GM23338 (cell line): ENCODE results near the gene DCANP1. TPM values are rescaled to one million over a fixed set of nuclear protein-coding genes. Genes with fewer than 3 reads are reported as not detected.

ENCODE experiments used
- ATAC-seq: fragments of 200-7000 bp; cut with Tn5 transposase; 3 replicates; pipeline ENCODE4 v1.9.1; 2020
- DNase-seq: peaks from one replicate; pipeline ENCODE4 v3.0.0-alpha.2; 2015; ENCODE audit warnings: low spot score
- H2AFZ ChIP-seq: fragments of 200-600 bp; sonication (generic); 2 replicates; pipeline ENCODE4 v1.8.0; 2016; ENCODE audit warnings: antibody characterized with exemption, mild to moderate bottlenecking, moderate library complexity
- H3F3A ChIP-seq: fragments of 200-600 bp; sonication (generic); replicated peaks from 2 replicates; pipeline ENCODE4 v1.8.0; 2017; ENCODE audit warnings: antibody characterized with exemption, mixed run types, low read depth
- H3K27ac ChIP-seq: fragments of 200-600 bp; sonication (generic); 2 replicates; pipeline ENCODE4 v1.6.1; 2016; ENCODE audit warnings: low read depth
- H3K27me3 ChIP-seq: fragments of 200-600 bp; sonication (generic); 2 replicates; pipeline ENCODE4 v1.8.0; 2016; ENCODE audit warnings: mild to moderate bottlenecking, mixed run types, moderate library complexity; ENCODE audit not compliant: insufficient read depth
- H3K36me3 ChIP-seq: fragments of 200-600 bp; sonication (generic); 2 replicates; pipeline ENCODE4 v1.8.0; 2016; ENCODE audit warnings: mild to moderate bottlenecking; ENCODE audit not compliant: insufficient read depth
- H3K4me1 ChIP-seq: fragments of 200-600 bp; sonication (generic); 2 replicates; pipeline ENCODE4 v1.8.0; 2016; ENCODE audit warnings: mild to moderate bottlenecking, moderate library complexity; ENCODE audit not compliant: insufficient read depth
- H3K4me2 ChIP-seq: fragments of 200-600 bp; sonication (generic); 2 replicates; pipeline ENCODE4 v1.7.1; 2017; ENCODE audit warnings: mixed run types
- H3K4me3 ChIP-seq: fragments of 200-600 bp; sonication (generic); 2 replicates; pipeline ENCODE4 v1.6.1; 2016; ENCODE audit warnings: mixed run types
- H3K79me2 ChIP-seq: fragments of 200-600 bp; sonication (generic); replicated peaks from 2 replicates; pipeline ENCODE4 v1.8.0; 2017; ENCODE audit warnings: mild to moderate bottlenecking; ENCODE audit not compliant: insufficient read depth
- H3K9me2 ChIP-seq: fragments of 200-600 bp; sonication (generic); 2 replicates; pipeline ENCODE4 v1.8.0; 2017; ENCODE audit not compliant: insufficient read depth
- H4K20me1 ChIP-seq: fragments of 200-600 bp; sonication (generic); replicated peaks from 2 replicates; pipeline ENCODE4 v1.8.0; 2017; ENCODE audit warnings: mild to moderate bottlenecking; ENCODE audit not compliant: insufficient read depth
- H3K27ac Mint-ChIP-seq: 2 replicates; pipeline ENCODE4 v1.8.0; 2020; ENCODE audit warnings: inconsistent platforms, mild to moderate bottlenecking, moderate library complexity, mixed read lengths
- H3K27me3 Mint-ChIP-seq: 3 replicates; pipeline ENCODE4 v1.8.0; 2022; ENCODE audit warnings: low read depth, mild to moderate bottlenecking, moderate library complexity, mixed read lengths, inconsistent platforms; ENCODE audit not compliant: insufficient read depth, poor library complexity
- H3K36me3 Mint-ChIP-seq: 3 replicates; pipeline ENCODE4 v1.8.0; 2021; ENCODE audit warnings: low read depth, mild to moderate bottlenecking, inconsistent platforms, moderate library complexity, mixed read lengths
- H3K4me1 Mint-ChIP-seq: 3 replicates; pipeline ENCODE4 v1.8.0; 2020; ENCODE audit warnings: mild to moderate bottlenecking, inconsistent platforms, mixed read lengths
- H3K4me3 Mint-ChIP-seq: 3 replicates; pipeline ENCODE4 v1.8.0; 2021; ENCODE audit warnings: moderate library complexity, mild to moderate bottlenecking, inconsistent platforms, mixed read lengths
- H3K9me3 Mint-ChIP-seq: 3 replicates; pipeline ENCODE4 v1.8.0; 2020; ENCODE audit warnings: moderate library complexity, mild to moderate bottlenecking, inconsistent platforms, mixed read lengths
- CREB1 ChIP-seq: fragments of 250-450 bp; sonication (Bioruptor Pico); IDR thresholded peaks from 2 replicates; pipeline ENCODE4 v1.5.0; 2020; ENCODE audit warnings: low read depth, mild to moderate bottlenecking, moderate library complexity
- ETS1 ChIP-seq: IDR thresholded peaks from 2 replicates; pipeline ENCODE4 v1.6.1; 2016; ENCODE audit warnings: antibody characterized with exemption
- EZH2 ChIP-seq: fragments of 200-600 bp; sonication (generic); IDR thresholded peaks from one replicate; pipeline ENCODE4 v1.8.0; 2017; ENCODE audit warnings: antibody characterized with exemption, mild to moderate bottlenecking, low read depth; ENCODE audit not compliant: unreplicated experiment
- EZH2phosphoT487 ChIP-seq: fragments of 200-600 bp; sonication (generic); IDR thresholded peaks from one replicate; pipeline ENCODE4 v1.8.1; 2018; ENCODE audit warnings: antibody characterized with exemption; ENCODE audit not compliant: unreplicated experiment
- JUNB ChIP-seq: IDR thresholded peaks from one replicate; pipeline ENCODE4 v1.6.1; 2016; ENCODE audit warnings: antibody characterized with exemption; ENCODE audit not compliant: unreplicated experiment
- NANOG ChIP-seq: IDR thresholded peaks from 2 replicates; pipeline ENCODE4 v1.6.1; 2016; ENCODE audit warnings: antibody characterized with exemption, borderline replicate concordance
- POLR2AphosphoS5 ChIP-seq: IDR thresholded peaks from 2 replicates; pipeline ENCODE4 v1.6.1; 2016; ENCODE audit warnings: antibody characterized with exemption, low read depth
- REST ChIP-seq: IDR thresholded peaks from one replicate; pipeline ENCODE4 v1.6.1; 2018; ENCODE audit warnings: antibody characterized with exemption; ENCODE audit not compliant: unreplicated experiment
- STAT1 ChIP-seq: IDR thresholded peaks from one replicate; pipeline ENCODE4 v1.6.1; 2016; ENCODE audit warnings: antibody characterized with exemption; ENCODE audit not compliant: unreplicated experiment
- ZNF114 ChIP-seq: fragments of 250-450 bp; sonication (Bioruptor Pico); IDR thresholded peaks from 2 replicates; pipeline ENCODE4 v1.5.0; 2020; ENCODE audit warnings: mild to moderate bottlenecking, moderate library complexity
- polyA plus RNA-seq: library from polyadenylated mRNA; unstranded; fragments of >200 nt; fragmentation: Nextera tagmentation; extraction: Ambion mirVana; gene quantifications from 2 replicates; pipeline ENCODE4 v1.2.1, GENCODE V29; 2016
- total RNA-seq: library from RNA; depleted of rRNA; stranded (reverse); fragments of >200 nt; shearing (Covaris generic); gene quantifications from 2 replicates; pipeline ENCODE4 v1.2.3, GENCODE V29; 2014
- TF ChIP-seq, protein P1 (sequence below): fragments of 250-450 bp; sonication (Bioruptor Pico); IDR thresholded peaks from 2 replicates; pipeline ENCODE4 v1.5.0; 2020; ENCODE audit warnings: mild to moderate bottlenecking, moderate library complexity
- TF ChIP-seq, protein P2 (sequence below), 2 experiments: fragments of 200-600 bp in 1 of 2; sonication (generic) in 1 of 2; conservative IDR thresholded peaks; 2 replicates each; pipeline versions ENCODE4 v1.5.1 to v1.6.1; 2016 to 2017; ENCODE audit warnings: antibody characterized with exemption in 2 of 2, low read depth in 2 of 2, mild to moderate bottlenecking in 2 of 2, moderate library complexity in 1 of 2

Gene DCANP1
- total and polyA plus RNA-seq, 2 experiments from 2014 or later, result not detected

DNA sequence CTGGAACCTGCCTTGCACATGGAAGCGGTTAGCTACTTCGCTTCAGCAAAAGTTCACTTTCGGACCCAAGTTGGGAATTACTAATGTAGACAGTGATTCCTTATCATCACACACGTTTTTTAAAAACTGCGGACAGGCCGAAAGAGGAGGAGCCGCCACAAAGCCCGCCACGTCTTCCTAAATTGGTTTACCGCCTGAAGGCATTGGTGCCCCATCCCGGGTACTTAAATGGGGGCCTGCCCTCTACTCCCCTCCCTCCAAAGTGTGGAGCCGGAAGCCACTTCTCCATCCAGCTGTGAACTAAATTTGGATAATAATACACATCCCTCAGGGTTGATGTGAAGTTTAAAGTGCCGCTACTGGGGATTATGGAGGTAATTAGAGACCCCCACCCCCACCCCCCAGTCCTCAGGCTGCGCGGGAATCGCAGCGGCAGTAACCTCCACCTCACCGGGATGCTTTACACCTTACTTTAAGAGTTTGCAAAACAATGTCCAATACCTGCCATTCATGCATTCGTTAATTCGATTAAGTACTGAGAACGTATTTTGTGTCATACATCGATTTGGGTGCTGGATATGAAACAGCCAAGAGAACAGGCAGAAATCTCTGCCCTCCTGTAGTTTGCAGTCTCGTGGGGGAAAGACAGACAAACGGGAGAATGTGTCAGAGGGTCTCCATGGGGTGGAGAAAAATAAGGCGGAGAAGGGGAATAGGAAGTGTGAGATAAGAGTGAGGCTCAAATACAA is 47.2 kb downstream of the DCANP1 start:
- peak overlapping the region; percentile 84 for H2AFZ ChIP-seq
- peaks cover 26% of the 10 kb centered on the region for H3K79me2 ChIP-seq

More for the DNA sequence above, 47.2 kb downstream of the DCANP1 start:
- H3K4me3 Mint-ChIP-seq, result peak overlapping the region; percentile 79
- H3K27me3 Mint-ChIP-seq, result peaks cover 36% of the 10 kb centered on the region
- ATAC-seq, result peak; percentile 52
- H3K4me3 ChIP-seq, result peak overlapping the region; percentile 78
- peaks cover 89% of the 10 kb centered on the region for H3K27me3 ChIP-seq
- H3K4me2 ChIP-seq, result peak overlapping the region; percentile 88
- DNase-seq, result peak; percentile 88
- H3K36me3 ChIP-seq, result no peaks in the 10 kb centered on the region
- no peaks in the 10 kb centered on the region for H3K9me3 Mint-ChIP-seq
- H3K27ac ChIP-seq, result no peak overlapping the region
- H3K9me2 ChIP-seq, result no peaks in the 10 kb centered on the region
- peak; percentile 34 for TF ChIP-seq CREB1 (CRISPR knock-in tag)
- TF ChIP-seq, protein P1, sequence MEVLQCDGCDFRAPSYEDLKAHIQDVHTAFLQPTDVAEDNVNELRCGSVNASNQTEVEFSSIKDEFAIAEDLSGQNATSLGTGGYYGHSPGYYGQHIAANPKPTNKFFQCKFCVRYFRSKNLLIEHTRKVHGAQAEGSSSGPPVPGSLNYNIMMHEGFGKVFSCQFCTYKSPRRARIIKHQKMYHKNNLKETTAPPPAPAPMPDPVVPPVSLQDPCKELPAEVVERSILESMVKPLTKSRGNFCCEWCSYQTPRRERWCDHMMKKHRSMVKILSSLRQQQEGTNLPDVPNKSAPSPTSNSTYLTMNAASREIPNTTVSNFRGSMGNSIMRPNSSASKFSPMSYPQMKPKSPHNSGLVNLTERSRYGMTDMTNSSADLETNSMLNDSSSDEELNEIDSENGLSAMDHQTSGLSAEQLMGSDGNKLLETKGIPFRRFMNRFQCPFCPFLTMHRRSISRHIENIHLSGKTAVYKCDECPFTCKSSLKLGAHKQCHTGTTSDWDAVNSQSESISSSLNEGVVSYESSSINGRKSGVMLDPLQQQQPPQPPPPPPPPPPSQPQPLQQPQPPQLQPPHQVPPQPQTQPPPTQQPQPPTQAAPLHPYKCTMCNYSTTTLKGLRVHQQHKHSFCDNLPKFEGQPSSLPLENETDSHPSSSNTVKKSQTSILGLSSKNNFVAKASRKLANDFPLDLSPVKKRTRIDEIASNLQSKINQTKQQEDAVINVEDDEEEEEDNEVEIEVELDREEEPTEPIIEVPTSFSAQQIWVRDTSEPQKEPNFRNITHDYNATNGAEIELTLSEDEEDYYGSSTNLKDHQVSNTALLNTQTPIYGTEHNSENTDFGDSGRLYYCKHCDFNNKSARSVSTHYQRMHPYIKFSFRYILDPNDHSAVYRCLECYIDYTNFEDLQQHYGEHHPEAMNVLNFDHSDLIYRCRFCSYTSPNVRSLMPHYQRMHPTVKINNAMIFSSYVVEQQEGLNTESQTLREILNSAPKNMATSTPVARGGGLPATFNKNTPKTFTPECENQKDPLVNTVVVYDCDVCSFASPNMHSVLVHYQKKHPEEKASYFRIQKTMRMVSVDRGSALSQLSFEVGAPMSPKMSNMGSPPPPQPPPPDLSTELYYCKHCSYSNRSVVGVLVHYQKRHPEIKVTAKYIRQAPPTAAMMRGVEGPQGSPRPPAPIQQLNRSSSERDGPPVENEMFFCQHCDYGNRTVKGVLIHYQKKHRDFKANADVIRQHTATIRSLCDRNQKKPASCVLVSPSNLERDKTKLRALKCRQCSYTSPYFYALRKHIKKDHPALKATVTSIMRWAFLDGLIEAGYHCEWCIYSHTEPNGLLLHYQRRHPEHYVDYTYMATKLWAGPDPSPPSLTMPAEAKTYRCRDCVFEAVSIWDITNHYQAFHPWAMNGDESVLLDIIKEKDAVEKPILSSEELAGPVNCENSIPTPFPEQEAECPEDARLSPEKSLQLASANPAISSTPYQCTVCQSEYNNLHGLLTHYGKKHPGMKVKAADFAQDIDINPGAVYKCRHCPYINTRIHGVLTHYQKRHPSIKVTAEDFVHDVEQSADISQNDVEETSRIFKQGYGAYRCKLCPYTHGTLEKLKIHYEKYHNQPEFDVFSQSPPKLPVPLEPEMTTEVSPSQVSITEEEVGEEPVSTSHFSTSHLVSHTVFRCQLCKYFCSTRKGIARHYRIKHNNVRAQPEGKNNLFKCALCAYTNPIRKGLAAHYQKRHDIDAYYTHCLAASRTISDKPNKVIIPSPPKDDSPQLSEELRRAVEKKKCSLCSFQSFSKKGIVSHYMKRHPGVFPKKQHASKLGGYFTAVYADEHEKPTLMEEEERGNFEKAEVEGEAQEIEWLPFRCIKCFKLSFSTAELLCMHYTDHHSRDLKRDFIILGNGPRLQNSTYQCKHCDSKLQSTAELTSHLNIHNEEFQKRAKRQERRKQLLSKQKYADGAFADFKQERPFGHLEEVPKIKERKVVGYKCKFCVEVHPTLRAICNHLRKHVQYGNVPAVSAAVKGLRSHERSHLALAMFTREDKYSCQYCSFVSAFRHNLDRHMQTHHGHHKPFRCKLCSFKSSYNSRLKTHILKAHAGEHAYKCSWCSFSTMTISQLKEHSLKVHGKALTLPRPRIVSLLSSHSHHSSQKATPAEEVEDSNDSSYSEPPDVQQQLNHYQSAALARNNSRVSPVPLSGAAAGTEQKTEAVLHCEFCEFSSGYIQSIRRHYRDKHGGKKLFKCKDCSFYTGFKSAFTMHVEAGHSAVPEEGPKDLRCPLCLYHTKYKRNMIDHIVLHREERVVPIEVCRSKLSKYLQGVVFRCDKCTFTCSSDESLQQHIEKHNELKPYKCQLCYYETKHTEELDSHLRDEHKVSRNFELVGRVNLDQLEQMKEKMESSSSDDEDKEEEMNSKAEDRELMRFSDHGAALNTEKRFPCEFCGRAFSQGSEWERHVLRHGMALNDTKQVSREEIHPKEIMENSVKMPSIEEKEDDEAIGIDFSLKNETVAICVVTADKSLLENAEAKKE (CRISPR knock-in tag), result no peak
- TF ChIP-seq, protein P2, sequence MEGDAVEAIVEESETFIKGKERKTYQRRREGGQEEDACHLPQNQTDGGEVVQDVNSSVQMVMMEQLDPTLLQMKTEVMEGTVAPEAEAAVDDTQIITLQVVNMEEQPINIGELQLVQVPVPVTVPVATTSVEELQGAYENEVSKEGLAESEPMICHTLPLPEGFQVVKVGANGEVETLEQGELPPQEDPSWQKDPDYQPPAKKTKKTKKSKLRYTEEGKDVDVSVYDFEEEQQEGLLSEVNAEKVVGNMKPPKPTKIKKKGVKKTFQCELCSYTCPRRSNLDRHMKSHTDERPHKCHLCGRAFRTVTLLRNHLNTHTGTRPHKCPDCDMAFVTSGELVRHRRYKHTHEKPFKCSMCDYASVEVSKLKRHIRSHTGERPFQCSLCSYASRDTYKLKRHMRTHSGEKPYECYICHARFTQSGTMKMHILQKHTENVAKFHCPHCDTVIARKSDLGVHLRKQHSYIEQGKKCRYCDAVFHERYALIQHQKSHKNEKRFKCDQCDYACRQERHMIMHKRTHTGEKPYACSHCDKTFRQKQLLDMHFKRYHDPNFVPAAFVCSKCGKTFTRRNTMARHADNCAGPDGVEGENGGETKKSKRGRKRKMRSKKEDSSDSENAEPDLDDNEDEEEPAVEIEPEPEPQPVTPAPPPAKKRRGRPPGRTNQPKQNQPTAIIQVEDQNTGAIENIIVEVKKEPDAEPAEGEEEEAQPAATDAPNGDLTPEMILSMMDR (conservative IDR thresholded peaks at IDR 0.05; ENCODE audit: low read depth in 2 of 2), result no peak
- peak; percentile 67; the same call in 1 of the 2 replicates for TF ChIP-seq ETS1
- no peak for TF ChIP-seq REST
- no peak for TF ChIP-seq ZNF114 (CRISPR knock-in tag)
- peak; percentile 23; the same call in 1 of the 2 replicates for TF ChIP-seq POLR2AphosphoS5
- no peak for TF ChIP-seq EZH2phosphoT487
- no peak for TF ChIP-seq EZH2
- peak; percentile 58 for TF ChIP-seq NANOG
- no peak for TF ChIP-seq JUNB
- TF ChIP-seq STAT1, result no peak
- peaks cover 15% of the 10 kb centered on the region for H3F3A ChIP-seq
- no peaks in the 10 kb centered on the region for H3K36me3 Mint-ChIP-seq
- peaks cover 63% of the 10 kb centered on the region for H3K4me1 Mint-ChIP-seq
- peaks cover 30% of the 10 kb centered on the region for H4K20me1 ChIP-seq
- H3K4me1 ChIP-seq, result peaks cover 50% of the 10 kb centered on the region
- peak overlapping the region; percentile 77 for H3K27ac Mint-ChIP-seq
